Lung (tissue), 12 donors: ENCODE results near the gene SKOR1. TPM values are rescaled to one million over a fixed set of nuclear protein-coding genes. Genes with fewer than 3 reads are reported as not detected.

ENCODE experiments used
- ATAC-seq: fragments of 200-7000 bp; cut with Tn5 transposase; one replicate; pipeline ENCODE4 v1.9.1; 2020; ENCODE audit warnings: moderate number of reproducible peaks; ENCODE audit not compliant: insufficient read depth, low FRiP score
- DNase-seq, 3 donors: peaks; one replicate each; pipeline ENCODE4 v3.0.0-alpha.2; 2013 to 2017
- H3K27ac ChIP-seq, 2 donors: one replicate each; pipeline ENCODE4 v1.5.1; 2013; ENCODE audit warnings: mild to moderate bottlenecking in 2 of 2, moderate library complexity in 2 of 2, control low read depth in 1 of 2, inconsistent platforms in 1 of 2, low read depth in 1 of 2, low read length in 1 of 2
- H3K27me3 ChIP-seq, 3 donors: one replicate each; pipeline ENCODE4 v1.5.1; 2013; ENCODE audit warnings: low read length in 2 of 3; ENCODE audit not compliant: control insufficient read depth in 3 of 3, insufficient read depth in 3 of 3
- H3K36me3 ChIP-seq, 4 donors: one replicate each; pipeline ENCODE4 v1.5.1; 2013; ENCODE audit warnings: low read length in 4 of 4, mild to moderate bottlenecking in 1 of 4, moderate library complexity in 1 of 4; ENCODE audit not compliant: control insufficient read depth in 4 of 4, insufficient read depth in 4 of 4
- H3K4me1 ChIP-seq, 5 donors: one replicate each; pipeline ENCODE4 v1.5.1; 2013; ENCODE audit warnings: low read length in 5 of 5, mild to moderate bottlenecking in 2 of 5, moderate library complexity in 1 of 5; ENCODE audit not compliant: control insufficient read depth in 5 of 5, insufficient read depth in 5 of 5
- H3K4me3 ChIP-seq: one replicate; pipeline ENCODE4 v1.5.1; 2013; ENCODE audit warnings: mild to moderate bottlenecking, control low read depth, moderate library complexity
- H3K9ac ChIP-seq, 2 donors: one replicate each; pipeline ENCODE4 v1.5.1; 2013; ENCODE audit warnings: low read length in 2 of 2, control low read depth in 1 of 2; ENCODE audit not compliant: insufficient read depth in 1 of 2
- H3K9me3 ChIP-seq, 4 donors: one replicate each; pipeline ENCODE4 v1.5.1; 2013; ENCODE audit warnings: low read length in 3 of 4, mild to moderate bottlenecking in 1 of 4, moderate library complexity in 1 of 4; ENCODE audit not compliant: control insufficient read depth in 4 of 4, insufficient read depth in 3 of 4
- CTCF ChIP-seq: IDR thresholded peaks from 2 replicates; pipeline ENCODE4 v1.5.1; 2012; ENCODE audit warnings: mild to moderate bottlenecking; ENCODE audit errors: control extremely low read depth, extremely low read depth
- WGBS, 2 donors: extraction: QIAGEN DNeasy Blood & Tissue Kit; methylation state at CpG; one replicate each; pipeline ENCODE4 v1.1.7; 2013; 5-methylcytosine and 5-hydroxymethylcytosine counted together
- polyA plus RNA-seq, 2 donors: library from polyadenylated mRNA; stranded (reverse); fragments of 200-250 nt; gene quantifications; one replicate each; pipeline ENCODE4 v1.2.1, GENCODE V29; 2013
- total RNA-seq, 2 donors: library from RNA; depleted of rRNA in 1 of 2; stranded (reverse); fragments of >200 nt in 1 of 2; gene quantifications; one replicate each; pipeline ENCODE4 v1.2.1, GENCODE V29; 2014 to 2021
- donor health status: control.
- donor health status: control.
- donor health status: Bipolar disorder and iron deficiency.
- donor health status: healthy.
- donor health status: DM: yes; HTN: yes; CAD: no.

The SKOR1 gene
- total and polyA plus RNA-seq, 4 donors = 0.17 to 0.46 (median 0.31) TPM

- Histone ChIP-seq H3K27me3 (no peaks in the 10 kb centered on the region), H3K36me3 (peaks cover 0 to 7% (median 0%) of the 10 kb centered on the region in 4 donors), H3K9ac (no peak overlapping the region), H3K4me1 (peaks cover 0 to 49% (median 9%) of the 10 kb centered on the region in 5 donors), H3K27ac (no peak overlapping the region), H3K4me3 (no peak overlapping the region), H3K9me3 (no peaks in the 10 kb centered on the region)
- no peak for DNase-seq
- 37 to 66% methylated on average over 6 of the region's 6 CpGs for WGBS, 2 donors
- no peak for TF ChIP-seq CTCF
- no peak for ATAC-seq
Observed at GRCh38 chr15:67779549-67780111, 45.7 kb upstream of the SKOR1 start.

- 90 to 91% methylated on average over 3 of the region's 3 CpGs for WGBS, 2 donors
- Histone ChIP-seq H3K9ac (no peak overlapping the region), H3K36me3 (peaks cover 0 to 10% (median 0%) of the 10 kb centered on the region in 4 donors), H3K4me3 (no peak overlapping the region), H3K9me3 (no peaks in the 10 kb centered on the region), H3K4me1 (peaks cover 0 to 36% (median 6%) of the 10 kb centered on the region in 5 donors), H3K27me3 (no peaks in the 10 kb centered on the region), H3K27ac (no peak overlapping the region)
- ATAC-seq = no peak
- DNase-seq = no peak
- TF ChIP-seq CTCF = no peak
Observed at GRCh38 chr15:67781061-67781460, 44.2 kb upstream of the SKOR1 start.

GRCh38 chr15:67781907-67782690, 43.2 kb upstream of the SKOR1 start:
- peaks cover 0 to 27% (median 6%) of the 10 kb centered on the region in 5 donors for H3K4me1 ChIP-seq
- peaks cover 0 to 8% (median 0%) of the 10 kb centered on the region in 4 donors for H3K36me3 ChIP-seq
- no peak for ATAC-seq
- H3K27me3 ChIP-seq = no peaks in the 10 kb centered on the region
- DNase-seq = no peak
- no peak overlapping the region for H3K27ac ChIP-seq
- no peak overlapping the region for H3K4me3 ChIP-seq
- H3K9me3 ChIP-seq = no peaks in the 10 kb centered on the region
- TF ChIP-seq CTCF = no peak
- 88 to 93% methylated on average over 10 of the region's 10 CpGs for WGBS, 2 donors
- no peak overlapping the region for H3K9ac ChIP-seq
